Chondrocyte (in vitro differentiated cells): Measurements from ENCODE around the gene CELSR3. TPM values are rescaled to one million over a fixed set of nuclear protein-coding genes. Genes with fewer than 3 reads are reported as not detected.
A peak's percentile ranks its signal among the peaks of the same experiment; 100 is the strongest.

Experiments
- DNase-seq: peaks from one replicate; pipeline ENCODE4 v3.0.0; 2021; ENCODE audit warnings: mixed read lengths, low spot score
- H3K27ac Mint-ChIP-seq: one replicate; pipeline ENCODE4 v1.8.0; 2021; ENCODE audit warnings: mild to moderate bottlenecking, moderate library complexity, mixed read lengths; ENCODE audit not compliant: unreplicated experiment
- H3K27me3 Mint-ChIP-seq: 2 replicates; pipeline ENCODE4 v1.8.0; 2021; ENCODE audit warnings: low read depth, mixed read lengths
- H3K36me3 Mint-ChIP-seq: 2 replicates; pipeline ENCODE4 v1.8.0; 2021; ENCODE audit warnings: low read depth, mixed read lengths
- H3K4me1 Mint-ChIP-seq: 2 replicates; pipeline ENCODE4 v1.8.0; 2021; ENCODE audit warnings: low read depth, mild to moderate bottlenecking, mixed read lengths
- H3K4me3 Mint-ChIP-seq: one replicate; pipeline ENCODE4 v1.8.0; 2021; ENCODE audit warnings: mild to moderate bottlenecking, moderate library complexity, mixed read lengths; ENCODE audit not compliant: unreplicated experiment
- H3K9me3 Mint-ChIP-seq: 2 replicates; pipeline ENCODE4 v1.8.0; 2021; ENCODE audit warnings: low read depth, mixed read lengths
- total RNA-seq: library from RNA; stranded (reverse); gene quantifications from 3 replicates; pipeline ENCODE4 v1.2.1, GENCODE V29; 2021
- TF ChIP-seq, protein P1 (sequence below): fragments of 200-600 bp; sonication (generic); IDR thresholded peaks from 2 replicates; pipeline ENCODE4 v1.5.0; 2021; ENCODE audit warnings: antibody characterized with exemption, mild to moderate bottlenecking, moderate library complexity

CELSR3 gene
- total RNA-seq, 1 donor from 2014 or later: 11.4 TPM

DNA sequence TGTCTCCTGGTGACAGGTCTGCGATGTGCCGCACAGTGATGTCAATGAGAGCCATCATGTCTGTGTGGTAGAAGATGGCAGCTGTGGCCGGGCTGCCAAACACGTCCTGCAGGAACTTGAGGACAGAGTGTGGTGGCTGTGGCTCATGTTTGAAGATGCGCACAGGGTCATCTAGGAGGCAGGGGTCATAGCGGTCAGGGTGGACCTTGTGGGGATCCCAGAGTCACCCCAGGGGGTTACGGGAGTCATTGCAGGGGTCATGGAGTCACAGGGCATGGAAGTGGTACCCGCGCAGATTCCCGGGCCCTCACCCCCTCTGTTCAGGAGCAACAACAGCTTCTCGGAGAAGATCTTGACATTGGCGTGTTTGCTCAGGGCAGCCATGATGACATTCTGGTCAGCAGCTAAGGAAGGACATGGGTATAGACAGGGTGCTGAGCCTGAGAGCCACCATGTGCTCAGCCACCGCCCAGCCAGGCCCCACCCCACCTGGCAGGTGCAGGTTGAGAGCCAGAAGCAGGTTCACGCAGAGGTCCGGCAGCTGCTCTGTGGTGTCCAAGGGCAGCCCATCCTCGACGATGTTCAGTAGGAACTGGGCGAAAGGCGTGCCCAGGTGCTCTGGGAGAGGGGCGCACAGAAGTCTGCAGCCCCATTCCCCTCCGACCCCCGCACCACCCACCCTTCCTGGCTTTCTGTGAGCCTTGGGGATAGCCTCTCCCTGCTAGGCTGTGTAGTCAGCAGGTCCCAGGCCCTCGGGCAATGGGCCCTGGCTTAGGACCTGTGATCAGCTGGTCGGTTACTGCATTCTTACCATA is 16.1 kb upstream of the CELSR3 start:
- Mint-ChIP-seq H3K9me3 (no peaks in the 10 kb centered on the region), H3K4me3 (no peak overlapping the region), H3K27ac (no peak overlapping the region), H3K27me3 (no peaks in the 10 kb centered on the region), H3K36me3 (peaks cover 42% of the 10 kb centered on the region), H3K4me1 (peaks cover 18% of the 10 kb centered on the region)
- DNase-seq: no peak
- TF ChIP-seq, protein P1, sequence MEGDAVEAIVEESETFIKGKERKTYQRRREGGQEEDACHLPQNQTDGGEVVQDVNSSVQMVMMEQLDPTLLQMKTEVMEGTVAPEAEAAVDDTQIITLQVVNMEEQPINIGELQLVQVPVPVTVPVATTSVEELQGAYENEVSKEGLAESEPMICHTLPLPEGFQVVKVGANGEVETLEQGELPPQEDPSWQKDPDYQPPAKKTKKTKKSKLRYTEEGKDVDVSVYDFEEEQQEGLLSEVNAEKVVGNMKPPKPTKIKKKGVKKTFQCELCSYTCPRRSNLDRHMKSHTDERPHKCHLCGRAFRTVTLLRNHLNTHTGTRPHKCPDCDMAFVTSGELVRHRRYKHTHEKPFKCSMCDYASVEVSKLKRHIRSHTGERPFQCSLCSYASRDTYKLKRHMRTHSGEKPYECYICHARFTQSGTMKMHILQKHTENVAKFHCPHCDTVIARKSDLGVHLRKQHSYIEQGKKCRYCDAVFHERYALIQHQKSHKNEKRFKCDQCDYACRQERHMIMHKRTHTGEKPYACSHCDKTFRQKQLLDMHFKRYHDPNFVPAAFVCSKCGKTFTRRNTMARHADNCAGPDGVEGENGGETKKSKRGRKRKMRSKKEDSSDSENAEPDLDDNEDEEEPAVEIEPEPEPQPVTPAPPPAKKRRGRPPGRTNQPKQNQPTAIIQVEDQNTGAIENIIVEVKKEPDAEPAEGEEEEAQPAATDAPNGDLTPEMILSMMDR: no peak

- peaks cover 11% of the 10 kb centered on the region for H3K4me1 Mint-ChIP-seq
- H3K4me3 Mint-ChIP-seq: no peak overlapping the region
- TF ChIP-seq, protein P1: no peak
- H3K36me3 Mint-ChIP-seq: peaks cover 42% of the 10 kb centered on the region
- no peaks in the 10 kb centered on the region for H3K9me3 Mint-ChIP-seq
- H3K27ac Mint-ChIP-seq: peak overlapping the region; percentile 37
- peak; percentile 14 for DNase-seq
- no peaks in the 10 kb centered on the region for H3K27me3 Mint-ChIP-seq
Observed at GRCh38 chr3:48678056-48678455, 15.4 kb upstream of the CELSR3 start.

DNA sequence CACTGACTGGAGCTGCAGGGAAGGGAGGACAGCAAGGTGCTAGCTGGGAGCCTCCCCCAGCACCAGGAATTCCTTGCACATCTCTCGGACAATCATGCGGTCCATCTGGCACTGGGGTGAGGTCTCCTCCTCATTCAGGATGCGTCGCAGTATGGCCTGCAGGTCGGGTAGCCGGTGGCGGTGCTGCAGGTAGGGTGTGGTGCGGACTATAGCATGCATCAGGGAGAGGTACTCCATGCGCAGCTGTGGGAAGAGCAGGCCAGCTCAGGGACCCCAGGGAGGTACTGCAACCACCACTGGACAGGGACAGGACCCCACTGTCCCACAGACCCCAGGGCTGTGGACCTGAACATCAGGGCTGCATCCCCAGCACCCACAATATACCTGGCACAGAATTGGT is 11.8 kb upstream of the CELSR3 start:
- Mint-ChIP-seq H3K4me1 (no peaks in the 10 kb centered on the region), H3K27ac (no peak overlapping the region), H3K4me3 (no peak overlapping the region), H3K27me3 (no peaks in the 10 kb centered on the region), H3K36me3 (peaks cover 31% of the 10 kb centered on the region), H3K9me3 (no peaks in the 10 kb centered on the region)
- no peak for DNase-seq
- TF ChIP-seq, protein P1: no peak

DNA sequence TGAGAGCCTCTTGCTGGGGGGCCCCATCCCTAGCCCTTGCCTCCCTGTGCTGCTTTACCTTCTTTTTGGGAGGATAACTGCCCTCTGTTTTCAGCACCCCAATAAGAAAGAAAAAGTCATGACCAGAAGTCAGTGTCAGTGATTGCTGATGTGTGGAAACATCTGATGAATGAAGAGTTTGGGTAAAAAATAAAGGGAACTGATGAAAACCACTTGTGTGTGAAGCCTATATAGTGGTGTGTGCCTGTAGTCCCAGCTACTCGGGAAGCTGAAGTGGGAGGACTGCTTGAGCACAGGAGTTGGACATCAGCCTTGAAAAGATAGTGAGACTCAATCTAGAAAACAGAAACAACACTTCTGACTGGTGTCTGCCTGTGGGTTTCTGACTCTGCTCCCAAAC is 9.8 kb upstream of the CELSR3 start:
- TF ChIP-seq, protein P1: no peak
- H3K4me3 Mint-ChIP-seq: no peak overlapping the region
- no peaks in the 10 kb centered on the region for H3K9me3 Mint-ChIP-seq
- no peak for DNase-seq
- no peak overlapping the region for H3K27ac Mint-ChIP-seq
- no peaks in the 10 kb centered on the region for H3K27me3 Mint-ChIP-seq
- H3K36me3 Mint-ChIP-seq: peaks cover 18% of the 10 kb centered on the region
- no peaks in the 10 kb centered on the region for H3K4me1 Mint-ChIP-seq

GRCh38 chr3:48664929-48665328 is 2.2 kb upstream of the CELSR3 start:
- Mint-ChIP-seq H3K9me3 (no peaks in the 10 kb centered on the region), H3K27ac (peak overlapping the region; percentile 99), H3K36me3 (no peaks in the 10 kb centered on the region), H3K27me3 (no peaks in the 10 kb centered on the region), H3K4me1 (peaks cover 19% of the 10 kb centered on the region), H3K4me3 (no peak overlapping the region)
- TF ChIP-seq, protein P1: no peak
- no peak for DNase-seq
